Mesothelial cell of epicardium (in vitro differentiated cells): ENCODE results near the gene SSPN. TPM values are rescaled to one million over a fixed set of nuclear protein-coding genes. Genes with fewer than 3 reads are reported as not detected.

Experiments
- DNase-seq, 2 experiments: peaks; one replicate each; pipeline ENCODE4 v3.0.0; 2021; ENCODE audit warnings: low spot score in 2 of 2; ENCODE audit not compliant: unreplicated experiment in 2 of 2
- H3K27ac Mint-ChIP-seq: 2 replicates; pipeline ENCODE4 v1.8.0; 2021; ENCODE audit warnings: mixed read lengths
- H3K27me3 Mint-ChIP-seq: 2 replicates; pipeline ENCODE4 v1.8.0; 2021; ENCODE audit warnings: low read depth, mixed read lengths
- H3K36me3 Mint-ChIP-seq: 2 replicates; pipeline ENCODE4 v1.8.0; 2021; ENCODE audit warnings: mixed read lengths
- H3K4me1 Mint-ChIP-seq: 2 replicates; pipeline ENCODE4 v1.8.0; 2021; ENCODE audit warnings: mixed read lengths
- H3K4me3 Mint-ChIP-seq: 2 replicates; pipeline ENCODE4 v1.8.0; 2021; ENCODE audit warnings: mild to moderate bottlenecking, moderate library complexity, mixed read lengths
- H3K9me3 Mint-ChIP-seq: 2 replicates; pipeline ENCODE4 v1.8.0; 2021; ENCODE audit warnings: mixed read lengths
- total RNA-seq: library from RNA; stranded (reverse); gene quantifications from 3 replicates; pipeline ENCODE4 v1.2.1, GENCODE V29; 2021
- TF ChIP-seq, protein P1 (sequence below): fragments of 200-600 bp; sonication (generic); IDR thresholded peaks from one replicate; pipeline ENCODE4 v1.5.0; 2021; ENCODE audit warnings: antibody characterized with exemption; ENCODE audit not compliant: unreplicated experiment

The SSPN gene
- total RNA-seq, 1 donor from 2014 or later: 19.4 TPM

GRCh38 chr12:26196421-26196716, 996 bp downstream of the SSPN start:
- Mint-ChIP-seq H3K4me3 (peak overlapping the region; percentile 93), H3K9me3 (no peaks in the 10 kb centered on the region), H3K36me3 (no peaks in the 10 kb centered on the region), H3K4me1 (peaks cover 21% of the 10 kb centered on the region), H3K27me3 (no peaks in the 10 kb centered on the region), H3K27ac (peak overlapping the region; percentile 96)
- no peak for DNase-seq
- TF ChIP-seq, protein P1, sequence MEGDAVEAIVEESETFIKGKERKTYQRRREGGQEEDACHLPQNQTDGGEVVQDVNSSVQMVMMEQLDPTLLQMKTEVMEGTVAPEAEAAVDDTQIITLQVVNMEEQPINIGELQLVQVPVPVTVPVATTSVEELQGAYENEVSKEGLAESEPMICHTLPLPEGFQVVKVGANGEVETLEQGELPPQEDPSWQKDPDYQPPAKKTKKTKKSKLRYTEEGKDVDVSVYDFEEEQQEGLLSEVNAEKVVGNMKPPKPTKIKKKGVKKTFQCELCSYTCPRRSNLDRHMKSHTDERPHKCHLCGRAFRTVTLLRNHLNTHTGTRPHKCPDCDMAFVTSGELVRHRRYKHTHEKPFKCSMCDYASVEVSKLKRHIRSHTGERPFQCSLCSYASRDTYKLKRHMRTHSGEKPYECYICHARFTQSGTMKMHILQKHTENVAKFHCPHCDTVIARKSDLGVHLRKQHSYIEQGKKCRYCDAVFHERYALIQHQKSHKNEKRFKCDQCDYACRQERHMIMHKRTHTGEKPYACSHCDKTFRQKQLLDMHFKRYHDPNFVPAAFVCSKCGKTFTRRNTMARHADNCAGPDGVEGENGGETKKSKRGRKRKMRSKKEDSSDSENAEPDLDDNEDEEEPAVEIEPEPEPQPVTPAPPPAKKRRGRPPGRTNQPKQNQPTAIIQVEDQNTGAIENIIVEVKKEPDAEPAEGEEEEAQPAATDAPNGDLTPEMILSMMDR: no peak

DNA sequence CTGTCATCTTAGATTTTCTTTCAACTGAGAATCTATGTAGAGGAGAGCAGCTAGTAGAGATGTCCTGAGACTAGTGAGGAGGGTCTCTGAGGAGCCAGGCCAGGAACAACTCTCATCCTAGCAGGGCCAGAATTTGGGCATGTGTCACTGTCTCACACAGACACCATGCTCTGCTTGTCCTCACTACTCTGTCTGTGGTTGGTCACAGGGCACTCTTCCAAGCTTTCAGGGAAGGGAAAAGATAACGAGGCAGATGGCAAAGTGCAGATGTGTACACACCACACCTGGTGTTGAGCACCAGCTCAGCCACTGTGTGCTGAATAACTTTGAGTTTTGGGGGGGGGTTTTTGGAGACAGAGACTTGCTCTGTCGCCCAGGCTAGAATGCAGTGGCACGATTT, 2.5 kb downstream of the SSPN start:
- Mint-ChIP-seq H3K4me3 (no peak overlapping the region), H3K27ac (no peak overlapping the region), H3K36me3 (no peaks in the 10 kb centered on the region), H3K27me3 (no peaks in the 10 kb centered on the region), H3K9me3 (no peaks in the 10 kb centered on the region), H3K4me1 (peaks cover 19% of the 10 kb centered on the region)
- TF ChIP-seq, protein P1: no peak
- no peak for DNase-seq

DNA sequence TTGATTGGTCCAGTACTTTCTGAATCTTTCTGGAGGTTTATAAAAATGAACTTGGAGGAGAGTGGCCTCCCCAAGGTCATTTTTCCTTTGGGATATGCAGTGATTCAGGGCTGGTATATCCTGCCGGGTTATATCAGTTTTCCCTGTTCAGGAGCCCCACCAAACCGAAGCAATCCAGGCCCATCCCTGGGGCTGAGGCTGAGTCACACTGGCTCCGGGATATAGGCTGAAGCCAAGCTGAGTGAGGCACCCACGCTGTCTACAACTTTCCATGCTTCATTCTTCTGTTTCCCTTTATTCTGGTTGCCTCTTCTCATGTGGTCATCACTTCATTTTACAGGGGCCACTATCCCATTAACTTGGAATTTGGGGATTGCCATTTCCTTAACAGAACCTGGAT, 3.4 kb downstream of the SSPN start:
- no peaks in the 10 kb centered on the region for H3K36me3 Mint-ChIP-seq
- TF ChIP-seq, protein P1: no peak
- no peak for DNase-seq
- H3K27me3 Mint-ChIP-seq: no peaks in the 10 kb centered on the region
- no peak overlapping the region for H3K27ac Mint-ChIP-seq
- H3K9me3 Mint-ChIP-seq: no peaks in the 10 kb centered on the region
- H3K4me1 Mint-ChIP-seq: peaks cover 19% of the 10 kb centered on the region
- H3K4me3 Mint-ChIP-seq: no peak overlapping the region

DNA sequence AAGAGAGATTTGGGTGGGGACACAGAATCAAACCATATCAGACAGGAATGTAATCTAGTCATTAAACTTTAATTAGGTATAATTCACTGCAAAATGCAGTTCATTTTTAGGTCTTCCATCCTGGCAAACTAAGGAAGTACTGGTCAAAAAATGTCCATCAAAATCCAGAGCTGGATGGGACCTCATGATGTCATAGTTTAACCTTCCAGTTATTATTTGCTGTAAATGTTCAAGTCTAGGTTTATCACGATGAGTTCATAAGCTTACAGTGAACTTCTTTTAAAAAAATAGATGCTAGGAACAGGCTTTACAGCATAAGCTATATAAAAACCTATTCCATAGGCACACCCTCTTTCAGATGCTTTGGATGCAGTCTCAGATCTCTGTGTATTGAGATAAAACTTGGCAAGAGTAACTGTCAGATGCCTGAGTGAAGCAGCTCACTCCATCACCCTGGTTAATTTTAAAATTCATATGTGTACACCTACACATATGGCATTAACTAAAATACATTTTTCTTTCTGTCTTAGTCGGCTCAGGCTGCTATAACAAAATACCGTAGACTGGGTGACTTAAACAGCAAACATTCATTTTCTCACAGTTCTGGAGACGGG, 7.9 kb downstream of the SSPN start:
- peaks cover 5% of the 10 kb centered on the region for H3K27me3 Mint-ChIP-seq
- peaks cover 3% of the 10 kb centered on the region for H3K4me1 Mint-ChIP-seq
- DNase-seq: no peak
- H3K9me3 Mint-ChIP-seq: no peaks in the 10 kb centered on the region
- TF ChIP-seq, protein P1: no peak
- no peaks in the 10 kb centered on the region for H3K36me3 Mint-ChIP-seq
- no peak overlapping the region for H3K27ac Mint-ChIP-seq
- no peak overlapping the region for H3K4me3 Mint-ChIP-seq

GRCh38 chr12:26204612-26205289, 9.4 kb downstream of the SSPN start:
- peaks cover 5% of the 10 kb centered on the region for H3K27me3 Mint-ChIP-seq
- no peak overlapping the region for H3K4me3 Mint-ChIP-seq
- no peak for DNase-seq
- H3K27ac Mint-ChIP-seq: no peak overlapping the region
- H3K9me3 Mint-ChIP-seq: no peaks in the 10 kb centered on the region
- TF ChIP-seq, protein P1: no peak
- peaks cover 3% of the 10 kb centered on the region for H3K4me1 Mint-ChIP-seq
- no peaks in the 10 kb centered on the region for H3K36me3 Mint-ChIP-seq
